Measurements from ENCODE around the gene ODF4.
A peak's percentile ranks its signal among the peaks of the same experiment; 100 is the strongest.

The ODF4 gene

DNA sequence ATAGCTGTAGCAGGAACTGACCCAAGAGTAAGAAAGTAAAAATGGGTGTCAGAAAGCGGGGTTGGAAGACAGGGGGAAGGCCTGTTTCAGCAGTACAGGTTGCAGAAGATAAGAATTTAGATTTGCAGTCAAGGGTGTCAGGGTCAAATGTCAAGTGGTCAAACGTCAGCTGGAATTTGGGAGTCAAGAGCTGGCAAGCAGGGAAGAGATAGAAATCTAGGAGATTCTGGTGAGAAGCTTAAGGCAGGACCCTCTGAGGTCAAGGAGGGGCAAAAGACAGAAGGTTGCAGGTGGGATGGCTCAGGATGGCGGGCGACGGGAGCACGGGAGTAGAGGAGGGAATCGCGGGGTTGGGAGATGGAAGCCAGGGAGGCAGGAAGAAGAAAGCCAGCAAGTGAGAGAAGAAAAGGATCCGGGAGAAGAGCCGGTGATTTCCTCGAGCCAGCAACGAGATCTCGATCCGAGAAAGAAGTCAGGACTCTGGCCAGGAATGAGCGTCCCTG, 44.8 kb upstream of the ODF4 start:
- no peaks in the 10 kb centered on the region for H3K36me3 ChIP-seq (replicated peaks; ENCODE audit: low read depth, low read length)
- no peaks in the 10 kb centered on the region for H3K27me3 ChIP-seq (ENCODE audit: low read depth, low read length)
- peak overlapping the region; percentile 58 for H3K9ac ChIP-seq (ENCODE audit: low read length)
- no peaks in the 10 kb centered on the region for H3K79me2 ChIP-seq (ENCODE audit: low read length)
- peaks cover 5% of the 10 kb centered on the region for H3K4me1 ChIP-seq (ENCODE audit: low read length)
- peak overlapping the region; percentile 75 for H3K4me2 ChIP-seq (ENCODE audit: low read length)
- peak overlapping the region; percentile 76 for H3K4me3 ChIP-seq (ENCODE audit: low read length)
- peak overlapping the region; percentile 83 for H2AFZ ChIP-seq (ENCODE audit: low read depth, low read length)
- no peaks in the 10 kb centered on the region for H4K20me1 ChIP-seq (ENCODE audit: insufficient read depth, low read length)
- H3K9me3 ChIP-seq (ENCODE audit: insufficient read depth, low read length), result no peaks in the 10 kb centered on the region
- TF ChIP-seq, protein P1, sequence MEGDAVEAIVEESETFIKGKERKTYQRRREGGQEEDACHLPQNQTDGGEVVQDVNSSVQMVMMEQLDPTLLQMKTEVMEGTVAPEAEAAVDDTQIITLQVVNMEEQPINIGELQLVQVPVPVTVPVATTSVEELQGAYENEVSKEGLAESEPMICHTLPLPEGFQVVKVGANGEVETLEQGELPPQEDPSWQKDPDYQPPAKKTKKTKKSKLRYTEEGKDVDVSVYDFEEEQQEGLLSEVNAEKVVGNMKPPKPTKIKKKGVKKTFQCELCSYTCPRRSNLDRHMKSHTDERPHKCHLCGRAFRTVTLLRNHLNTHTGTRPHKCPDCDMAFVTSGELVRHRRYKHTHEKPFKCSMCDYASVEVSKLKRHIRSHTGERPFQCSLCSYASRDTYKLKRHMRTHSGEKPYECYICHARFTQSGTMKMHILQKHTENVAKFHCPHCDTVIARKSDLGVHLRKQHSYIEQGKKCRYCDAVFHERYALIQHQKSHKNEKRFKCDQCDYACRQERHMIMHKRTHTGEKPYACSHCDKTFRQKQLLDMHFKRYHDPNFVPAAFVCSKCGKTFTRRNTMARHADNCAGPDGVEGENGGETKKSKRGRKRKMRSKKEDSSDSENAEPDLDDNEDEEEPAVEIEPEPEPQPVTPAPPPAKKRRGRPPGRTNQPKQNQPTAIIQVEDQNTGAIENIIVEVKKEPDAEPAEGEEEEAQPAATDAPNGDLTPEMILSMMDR (IDR thresholded peaks at IDR 0.05; ENCODE audit: low read depth, low read length), result no peak
- no peak for TF ChIP-seq EZH2phosphoT487 (IDR thresholded peaks at IDR 0.05; ENCODE audit: low read depth)
- no peak overlapping the region for H3K27ac ChIP-seq (ENCODE audit: low read length)

DNA sequence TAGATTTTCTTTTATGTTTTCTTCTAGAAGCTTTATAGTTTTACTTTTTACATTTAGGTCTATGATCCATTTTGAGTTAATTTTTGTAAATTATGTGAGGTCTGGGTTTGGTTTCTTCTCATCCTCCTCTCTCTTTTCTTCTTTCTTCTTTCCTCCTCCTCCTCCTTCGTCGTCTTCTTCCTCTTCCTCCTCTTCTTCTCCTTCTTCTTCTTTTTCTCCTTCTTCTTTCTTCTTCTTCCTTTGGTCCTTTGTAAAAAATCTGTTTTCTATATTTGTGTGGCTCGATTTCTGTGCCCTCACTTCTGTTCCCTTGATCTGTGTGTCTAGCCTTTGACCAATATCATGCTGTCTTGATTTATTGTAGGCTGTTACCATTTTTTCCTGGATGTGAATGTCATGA, 39.4 kb upstream of the ODF4 start:
- Histone ChIP-seq H3K4me3 (ENCODE audit: low read length) (peak overlapping the region; percentile 25; the same call in 1 of the 2 replicates), H3K79me2 (ENCODE audit: low read length) (no peaks in the 10 kb centered on the region), H3K27me3 (ENCODE audit: low read depth, low read length) (no peaks in the 10 kb centered on the region), H3K4me2 (ENCODE audit: low read length) (peak overlapping the region; percentile 37), H3K4me1 (ENCODE audit: low read length) (no peaks in the 10 kb centered on the region), H3K27ac (ENCODE audit: low read length) (no peak overlapping the region), H4K20me1 (ENCODE audit: insufficient read depth, low read length) (no peaks in the 10 kb centered on the region), H3K9me3 (ENCODE audit: insufficient read depth, low read length) (no peaks in the 10 kb centered on the region), H3K9ac (ENCODE audit: low read length) (0 out of 2 replicates have a peak overlapping the region, but pooled peaks have one; percentile 4), H3K36me3 (replicated peaks; ENCODE audit: low read depth, low read length) (no peaks in the 10 kb centered on the region), H2AFZ (ENCODE audit: low read depth, low read length) (0 out of 2 replicates have a peak overlapping the region, but pooled peaks have one; percentile 73)
- TF ChIP-seq EZH2phosphoT487 (IDR thresholded peaks at IDR 0.05; ENCODE audit: low read depth), result no peak
- TF ChIP-seq, protein P1 (IDR thresholded peaks at IDR 0.05; ENCODE audit: low read depth, low read length), result no peak

DNA sequence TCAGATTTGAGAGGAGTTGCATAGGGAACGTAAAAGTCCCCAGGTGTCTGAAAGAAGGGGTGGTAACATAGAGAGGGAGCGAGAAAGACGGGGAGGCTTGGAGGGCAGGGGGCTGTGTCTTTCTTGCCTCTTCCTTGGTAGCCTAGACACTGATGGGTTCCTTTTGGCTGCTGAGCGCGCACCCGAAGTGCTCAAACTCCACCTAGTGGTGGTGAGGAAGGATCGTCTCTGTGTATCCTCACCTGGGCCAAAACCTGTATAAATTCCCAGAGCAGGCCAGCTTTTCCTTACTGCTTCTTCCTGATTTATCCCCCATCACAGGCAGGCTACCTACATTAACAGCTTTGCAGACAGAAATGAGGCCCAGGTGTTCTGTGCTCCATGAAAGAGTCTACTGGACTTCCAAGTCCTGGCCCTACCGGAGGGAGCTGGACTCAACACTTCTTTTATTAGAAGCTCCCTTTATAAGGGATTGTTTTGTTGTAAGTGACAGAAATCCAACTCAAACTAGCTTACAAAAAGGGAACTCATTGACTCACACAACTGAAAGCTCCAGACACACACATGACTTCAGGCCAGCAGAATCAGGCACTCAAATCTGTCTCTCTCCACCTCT, 38.9 kb upstream of the ODF4 start:
- H3K9me3 ChIP-seq (ENCODE audit: insufficient read depth, low read length), result no peaks in the 10 kb centered on the region
- H4K20me1 ChIP-seq (ENCODE audit: insufficient read depth, low read length), result no peaks in the 10 kb centered on the region
- no peak overlapping the region for H3K27ac ChIP-seq (ENCODE audit: low read length)
- H3K27me3 ChIP-seq (ENCODE audit: low read depth, low read length), result no peaks in the 10 kb centered on the region
- peak overlapping the region; percentile 25; the same call in 1 of the 2 replicates for H3K4me3 ChIP-seq (ENCODE audit: low read length)
- no peaks in the 10 kb centered on the region for H3K4me1 ChIP-seq (ENCODE audit: low read length)
- 0 out of 2 replicates have a peak overlapping the region, but pooled peaks have one; percentile 73 for H2AFZ ChIP-seq (ENCODE audit: low read depth, low read length)
- H3K9ac ChIP-seq (ENCODE audit: low read length), result 0 out of 2 replicates have a peak overlapping the region, but pooled peaks have one; percentile 4
- TF ChIP-seq EZH2phosphoT487 (IDR thresholded peaks at IDR 0.05; ENCODE audit: low read depth), result no peak
- TF ChIP-seq, protein P1 (IDR thresholded peaks at IDR 0.05; ENCODE audit: low read depth, low read length), result peak; percentile 69
- H3K4me2 ChIP-seq (ENCODE audit: low read length), result peak overlapping the region; percentile 37
- H3K79me2 ChIP-seq (ENCODE audit: low read length), result no peaks in the 10 kb centered on the region
- no peaks in the 10 kb centered on the region for H3K36me3 ChIP-seq (replicated peaks; ENCODE audit: low read depth, low read length)

DNA sequence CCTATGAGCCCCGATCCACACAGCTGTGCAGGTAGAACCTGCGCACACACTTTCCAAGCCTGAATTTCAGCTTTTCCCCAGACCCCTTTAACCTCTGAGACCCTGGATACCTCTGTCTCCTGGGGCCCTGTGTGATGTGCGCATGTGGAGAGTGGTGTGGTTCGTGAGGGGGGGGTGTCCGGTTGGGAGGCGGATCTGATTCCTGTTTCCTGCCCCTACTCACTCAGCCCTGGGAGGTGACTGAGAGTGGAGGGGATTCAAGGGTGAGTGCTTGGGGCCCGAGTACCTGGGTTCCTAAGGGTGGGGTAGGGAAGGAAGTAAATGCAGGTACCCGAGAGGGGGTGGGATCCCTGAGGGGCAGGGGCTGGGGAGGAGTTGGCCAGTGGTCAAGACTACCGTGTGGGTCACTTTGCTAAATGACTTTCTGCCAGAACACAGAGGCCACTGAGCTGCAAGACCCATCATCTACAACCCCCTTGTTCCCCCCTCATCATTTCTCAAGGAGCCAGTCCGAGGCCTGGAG, 29.0 kb upstream of the ODF4 start:
- no peak overlapping the region for H3K4me3 ChIP-seq (ENCODE audit: low read length)
- H4K20me1 ChIP-seq (ENCODE audit: insufficient read depth, low read length), result no peaks in the 10 kb centered on the region
- H3K36me3 ChIP-seq (replicated peaks; ENCODE audit: low read depth, low read length), result no peaks in the 10 kb centered on the region
- no peak overlapping the region for H2AFZ ChIP-seq (ENCODE audit: low read depth, low read length)
- no peak overlapping the region for H3K9ac ChIP-seq (ENCODE audit: low read length)
- no peaks in the 10 kb centered on the region for H3K9me3 ChIP-seq (ENCODE audit: insufficient read depth, low read length)
- H3K4me1 ChIP-seq (ENCODE audit: low read length), result no peaks in the 10 kb centered on the region
- no peaks in the 10 kb centered on the region for H3K27me3 ChIP-seq (ENCODE audit: low read depth, low read length)
- H3K79me2 ChIP-seq (ENCODE audit: low read length), result no peaks in the 10 kb centered on the region
- no peak overlapping the region for H3K27ac ChIP-seq (ENCODE audit: low read length)
- H3K4me2 ChIP-seq (ENCODE audit: low read length), result no peak overlapping the region
- TF ChIP-seq EZH2phosphoT487 (IDR thresholded peaks at IDR 0.05; ENCODE audit: low read depth), result no peak
- TF ChIP-seq, protein P1 (IDR thresholded peaks at IDR 0.05; ENCODE audit: low read depth, low read length), result no peak
